ENCODE measurements around the gene RNU6-9.

RNU6-9 gene

DNA sequence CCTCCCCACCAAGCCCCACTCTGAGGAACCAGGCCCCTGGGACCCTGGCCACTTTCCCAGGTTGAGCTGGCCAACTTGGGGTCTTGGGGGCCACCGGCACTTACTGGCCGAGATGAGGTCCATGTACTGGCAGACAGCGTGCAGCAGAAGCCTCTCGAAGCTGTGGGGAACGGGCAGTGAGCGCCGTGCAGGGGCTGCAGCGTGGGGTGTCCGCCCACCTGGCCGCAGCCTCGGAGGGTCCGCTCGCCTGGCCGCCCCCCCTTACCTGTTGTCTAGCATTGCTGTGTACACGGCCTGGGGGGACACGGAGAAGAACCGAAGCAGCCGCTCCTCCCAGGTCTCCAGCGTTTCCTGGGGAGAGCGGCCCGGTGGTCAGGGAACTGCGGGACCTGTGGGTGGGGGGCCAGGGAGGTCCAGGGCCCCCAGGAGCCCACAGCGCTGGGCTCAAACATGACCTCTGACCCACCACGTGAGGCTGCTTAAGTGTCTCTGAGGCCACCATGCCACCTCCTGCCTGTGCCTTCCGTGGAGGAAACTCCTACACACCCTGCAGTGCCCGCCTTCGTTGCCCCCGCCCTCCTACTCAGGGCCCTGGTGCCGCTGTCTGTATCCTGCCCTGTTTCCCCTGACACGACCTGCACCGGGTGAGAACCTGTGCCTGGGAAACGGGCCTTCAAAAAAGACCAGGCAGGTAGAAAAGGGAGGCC is 6.2 kb downstream of the RNU6-9 start:
- DNase-seq: no peak

- DNase-seq: no peak
These were observed 6.7 kb downstream of the RNU6-9 start for GRCh38 chr19:900043-900301.

DNA sequence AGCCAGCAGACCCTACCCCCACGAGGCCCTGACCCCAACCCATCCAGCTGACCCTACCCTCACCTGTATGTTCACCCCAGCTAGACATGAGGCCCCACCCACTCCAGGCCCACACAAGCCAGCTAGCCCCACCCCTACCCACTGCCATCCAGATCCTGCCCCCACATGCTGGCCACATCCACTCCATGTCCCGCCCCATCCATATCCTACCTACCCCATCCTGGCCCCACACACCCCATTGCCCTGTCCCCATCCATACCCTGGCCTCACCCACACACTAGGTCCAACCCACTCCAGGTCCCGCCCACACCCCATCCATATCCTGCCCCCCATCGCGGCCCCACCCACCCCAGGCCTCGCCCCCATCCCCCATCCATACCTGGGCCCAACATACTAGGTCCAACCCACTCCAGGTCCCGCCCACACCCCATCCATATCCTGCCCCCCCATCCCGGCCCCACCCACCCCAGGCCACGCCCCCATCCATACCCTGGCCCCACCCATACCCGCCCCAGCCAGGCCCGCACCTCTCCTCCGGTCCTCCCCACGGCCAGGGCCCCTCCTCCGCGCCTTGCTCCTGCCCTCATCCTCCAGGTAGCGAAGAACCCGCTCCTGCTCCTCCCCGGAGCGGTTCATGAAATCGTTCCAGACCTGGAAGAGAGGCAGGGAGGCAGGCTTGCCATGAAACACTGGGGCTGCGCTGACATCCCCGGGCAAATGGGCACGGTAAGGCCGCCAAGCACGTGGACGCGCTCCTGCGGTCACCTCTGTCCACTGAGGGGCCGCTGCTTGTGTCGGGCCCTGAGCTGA is 7.2 kb downstream of the RNU6-9 start:
- DNase-seq: no peak

GRCh38 chr19:901216-902092 is 8.2 kb downstream of the RNU6-9 start:
- no peak for DNase-seq

- no peak for DNase-seq
These were observed 8.7 kb downstream of the RNU6-9 start for GRCh38 chr19:902093-902370.

DNA sequence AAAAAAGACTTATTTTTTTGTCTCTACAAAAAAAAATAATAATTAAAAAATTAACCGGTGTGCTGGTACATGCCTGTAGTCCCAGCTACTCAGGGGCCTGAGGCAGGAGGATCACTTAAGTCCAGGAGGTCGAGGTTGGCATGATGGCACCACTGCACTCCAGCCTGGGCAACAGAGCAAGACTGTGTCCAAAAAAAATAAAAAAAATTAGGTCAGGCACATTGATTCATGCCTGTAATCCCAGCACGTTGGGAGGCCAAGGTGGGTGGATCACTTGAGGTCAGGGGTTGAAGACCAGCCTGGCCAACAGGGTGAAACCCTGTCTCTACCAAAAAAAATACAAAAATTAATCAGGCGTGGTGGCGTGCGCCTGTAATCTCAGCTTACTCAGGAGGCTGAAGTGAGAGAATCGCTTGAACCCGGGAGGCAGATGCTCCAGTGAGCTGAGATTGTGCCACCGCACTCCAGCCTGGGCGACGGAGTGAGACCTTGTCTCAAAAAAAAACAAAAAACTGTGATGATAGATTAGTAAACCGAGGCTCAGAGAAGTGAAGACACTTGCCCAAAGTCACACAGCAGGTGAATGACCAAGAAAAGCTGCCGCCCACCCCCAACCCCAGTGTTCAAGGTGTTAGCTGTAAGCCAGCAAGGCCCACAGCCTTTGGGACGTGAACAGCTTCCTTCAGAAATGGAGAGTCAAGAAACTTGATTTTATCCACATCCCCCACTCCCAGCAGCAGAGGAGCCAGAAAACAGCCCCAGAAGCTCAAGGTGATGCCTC is 9.4 kb downstream of the RNU6-9 start:
- no peak for DNase-seq

DNA sequence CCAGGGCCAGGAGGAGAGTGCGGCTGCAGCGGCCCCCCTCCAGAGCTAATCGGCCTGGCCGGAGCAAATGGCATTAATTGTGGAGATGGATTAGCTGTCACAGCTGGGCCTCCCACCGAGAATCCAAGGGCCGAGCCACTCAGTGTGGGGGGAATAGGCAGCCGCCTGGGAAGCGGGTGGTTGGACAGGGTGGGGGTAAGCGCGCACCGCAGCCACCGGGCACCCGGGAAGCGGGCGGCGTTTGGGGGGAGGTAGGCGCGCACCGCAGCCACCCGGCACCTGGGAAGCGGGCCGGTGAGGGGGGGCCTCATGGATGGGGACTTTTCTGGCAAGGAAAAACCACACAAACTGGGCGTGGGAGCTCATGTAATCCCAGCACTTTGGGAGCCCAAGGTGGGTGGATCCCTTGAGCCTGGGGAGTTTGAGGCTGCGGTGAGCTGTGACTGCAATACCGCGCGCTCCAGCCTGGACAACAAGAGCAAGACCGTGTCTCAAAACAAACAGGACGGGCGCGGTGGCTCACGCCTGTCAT is 10.0 kb downstream of the RNU6-9 start:
- DNase-seq: no peak

DNA sequence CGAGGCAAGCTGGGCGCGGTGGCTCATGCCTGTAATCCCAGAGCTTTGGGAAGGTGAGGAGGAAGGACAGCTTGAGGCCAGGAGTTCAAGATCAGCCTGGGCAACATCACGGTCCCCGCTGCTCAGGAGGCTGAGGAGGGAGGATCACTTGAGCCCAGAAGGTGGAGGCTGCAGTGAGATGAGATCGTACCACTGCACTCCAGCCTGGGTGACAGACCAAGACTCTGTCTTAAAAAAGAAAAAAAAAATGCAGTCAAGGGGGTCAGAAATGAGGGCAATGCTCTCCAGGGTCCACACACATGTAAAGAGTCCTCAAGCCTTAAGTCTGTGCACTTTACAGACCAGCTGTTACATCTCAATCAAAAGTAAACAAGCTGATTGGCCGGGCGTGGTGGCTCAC is 11.3 kb downstream of the RNU6-9 start:
- no peak for DNase-seq

GRCh38 chr19:906480-906879 is 13.2 kb downstream of the RNU6-9 start:
- no peak for DNase-seq

DNA sequence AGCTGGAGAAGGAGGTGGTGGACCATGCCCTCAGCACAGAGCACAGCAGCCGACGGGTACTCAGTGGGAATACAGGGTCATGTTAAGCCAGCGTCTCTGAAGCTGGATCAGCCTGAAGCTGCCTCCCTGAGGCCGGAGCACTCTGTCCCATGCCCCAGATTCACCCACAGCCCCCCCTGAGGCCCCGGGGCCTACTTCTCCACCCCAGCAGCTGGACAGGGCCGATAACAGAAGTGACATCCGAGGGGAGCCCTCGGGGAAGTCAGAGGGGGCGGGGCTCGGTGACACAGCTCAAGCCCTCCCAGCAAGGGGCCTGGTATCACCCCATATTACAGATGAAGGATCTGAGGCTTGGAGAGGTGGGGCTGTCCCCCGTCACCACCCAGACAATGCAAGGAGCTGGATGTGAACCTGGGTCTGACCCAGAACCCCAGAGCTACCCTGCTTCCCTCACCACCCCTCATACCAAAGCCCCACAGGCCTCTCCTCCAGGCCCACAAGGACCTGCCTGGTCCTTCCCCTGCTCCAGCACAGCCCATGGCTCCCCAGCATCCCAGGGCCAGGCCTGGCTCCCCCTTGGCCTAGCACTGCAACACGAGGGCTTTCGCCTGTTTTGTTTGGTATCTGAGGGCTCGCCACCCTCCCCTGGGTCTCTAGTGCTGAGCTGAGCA is 14.0 kb downstream of the RNU6-9 start:
- DNase-seq: no peak

GRCh38 chr19:911197-912033 is 18.1 kb downstream of the RNU6-9 start:
- no peak for DNase-seq

DNA sequence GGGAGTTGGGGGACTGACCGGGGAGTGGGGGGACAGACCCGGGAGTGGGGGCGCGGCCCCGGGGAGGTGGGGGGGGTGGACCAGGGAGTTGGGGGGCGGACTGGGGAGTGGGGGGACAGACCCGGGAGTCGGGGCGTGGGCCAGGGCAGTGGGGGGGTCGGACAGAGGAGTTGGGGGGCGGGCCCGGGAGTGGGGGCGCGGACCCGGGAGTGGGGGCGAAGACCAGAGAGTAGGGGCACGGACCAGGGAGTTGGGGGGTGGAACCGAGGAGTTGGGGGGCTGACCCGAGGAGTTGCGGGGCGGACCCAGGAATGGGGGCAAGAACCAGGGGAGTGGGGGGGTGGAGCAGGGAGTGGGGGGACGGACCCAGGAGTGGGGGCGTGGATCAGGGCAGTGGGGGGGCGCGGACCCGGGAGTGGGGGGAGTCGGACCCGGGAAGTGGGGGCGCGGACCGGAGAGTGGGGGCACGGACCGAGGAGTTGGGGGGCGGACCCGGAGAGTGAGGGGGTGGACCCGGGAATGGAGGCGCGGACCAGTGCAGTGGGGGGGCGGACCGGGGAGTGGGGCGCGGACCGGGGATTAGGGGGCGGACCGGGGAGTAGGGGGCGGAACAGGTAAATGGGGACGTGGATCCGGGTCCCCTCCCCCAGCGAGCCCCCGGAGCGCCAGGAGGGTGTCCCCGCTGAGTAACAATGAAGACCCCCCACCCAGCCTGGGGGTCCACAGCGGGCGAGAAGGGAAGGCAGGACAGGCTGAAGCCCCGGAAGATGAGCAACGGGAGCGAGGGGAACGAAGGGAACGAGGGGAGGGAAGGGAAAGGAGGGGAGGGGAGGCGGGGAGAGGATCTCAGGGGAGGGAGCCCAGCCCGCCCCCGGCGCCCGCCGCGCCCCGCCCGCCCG is 19.1 kb downstream of the RNU6-9 start:
- DNase-seq: no peak

DNA sequence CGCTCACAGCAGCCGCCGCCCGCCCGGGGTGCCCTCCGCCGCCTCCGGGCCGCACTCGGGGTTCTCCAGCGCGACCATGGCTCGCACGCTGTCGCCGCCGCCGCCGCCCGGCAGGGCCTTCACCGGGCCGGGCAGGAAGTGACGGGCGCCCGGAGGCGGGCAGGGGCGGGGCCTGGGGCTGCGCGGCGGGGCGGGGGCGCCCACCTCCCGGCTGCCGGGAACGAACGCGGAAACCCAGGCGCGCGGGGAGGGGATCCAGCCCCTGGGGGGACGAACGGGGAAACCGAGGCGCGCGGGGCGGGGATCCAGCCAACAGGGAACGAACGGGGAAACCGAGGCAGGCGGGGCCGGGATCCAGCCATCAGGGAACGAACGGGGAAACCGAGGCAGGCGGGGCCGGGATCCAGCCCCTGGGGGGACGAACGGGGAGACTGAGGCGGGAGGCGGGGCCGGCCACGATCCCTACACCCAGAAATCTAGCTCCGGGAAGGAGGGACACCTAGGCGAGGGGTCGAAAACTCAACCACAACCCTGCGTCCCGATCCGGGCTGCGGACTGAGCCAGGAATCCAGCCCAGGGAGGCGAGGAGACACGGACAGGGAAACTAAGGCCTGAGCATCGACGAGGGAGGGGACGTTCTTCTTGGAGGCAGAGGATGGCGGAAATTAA is 19.9 kb downstream of the RNU6-9 start, which contains the start of gene R3HDM4:
TSS of gene R3HDM4 (minus strand) at position 140 of the 669 bp plus-strand sequence. CDS start at position 78, 62 bp downstream.
- peak; percentile 32 for DNase-seq

DNA sequence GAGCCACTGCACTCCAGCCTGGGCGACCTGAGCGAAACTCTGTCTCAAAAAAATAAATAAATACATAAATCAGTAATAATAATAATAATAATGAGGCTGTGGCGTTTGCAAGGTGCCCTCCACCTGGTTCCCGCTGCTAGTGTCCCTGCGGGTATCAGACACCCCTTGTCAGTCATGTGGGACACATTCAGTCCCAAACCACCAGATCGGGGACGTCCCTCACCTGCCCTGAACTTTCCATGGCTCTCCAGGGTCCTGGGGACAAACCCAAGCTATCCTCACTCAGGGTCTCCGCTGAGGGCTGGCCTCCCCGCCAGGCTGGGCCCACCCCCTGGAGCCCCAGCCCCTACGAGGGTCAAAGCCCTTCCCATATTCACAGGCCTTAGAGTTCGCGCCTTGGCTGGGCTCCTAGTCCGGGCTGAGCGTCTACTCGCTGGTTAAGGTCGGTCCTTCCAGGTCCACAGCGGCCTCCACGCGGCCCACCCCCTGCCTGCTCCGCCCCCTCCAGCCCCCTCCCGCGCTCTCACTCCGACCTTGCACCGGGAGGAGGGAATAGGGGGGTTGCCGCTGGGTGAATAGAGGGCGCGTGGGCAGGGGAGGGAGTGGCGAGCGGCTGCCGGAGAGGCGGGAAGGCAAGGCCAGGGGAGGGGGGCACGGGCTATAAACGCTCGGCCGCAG is 23.5 kb downstream of the RNU6-9 start:
- DNase-seq: no peak

- DNase-seq: no peak
These were observed 24.3 kb downstream of the RNU6-9 start, which contains the start of gene KISS1R for GRCh38 chr19:917323-918151. TSS of gene KISS1R (plus strand) at chr19:917333. CDS start at chr19:917503, 170 bp downstream.

DNA sequence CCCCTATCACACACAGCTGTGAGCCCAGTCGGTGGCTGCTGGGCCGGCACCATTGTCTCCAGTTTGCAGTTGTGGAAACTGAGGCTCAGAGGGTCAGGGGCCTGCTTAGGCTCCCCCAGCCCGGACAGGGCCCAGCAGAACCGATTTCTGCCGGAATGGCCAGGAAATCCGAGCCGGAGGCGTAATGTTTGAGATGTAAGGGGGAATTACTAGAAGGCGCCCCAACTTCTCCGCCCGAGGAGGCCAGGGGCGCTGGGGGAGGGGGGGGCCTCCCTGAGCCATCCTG is 24.8 kb downstream of the RNU6-9 start:
- DNase-seq: no peak

GRCh38 chr19:918481-919198 is 25.4 kb downstream of the RNU6-9 start:
- no peak for DNase-seq

Data from kidney glomerular epithelial cell (primary cell).